Transverse colon (tissue), 3 donors: ENCODE data around the gene TMEM187.

Experiments used
- EP300 ChIP-seq: sonication (generic); formaldehyde crosslinking; IDR thresholded peaks from one replicate; pipeline ENCODE4 v1.6.1; 2017; ENCODE audit warnings: antibody characterized with exemption, low read depth
- POLR2A ChIP-seq: fragments of 450-650 bp; IDR thresholded peaks from one replicate; pipeline ENCODE4 v1.6.1; 2016; ENCODE audit warnings: antibody characterized with exemption, mild to moderate bottlenecking, moderate library complexity
- TF ChIP-seq, protein P1 (sequence below), 5 experiments: fragments of 200-600 bp in 3 of 5; fragments of 450-650 bp in 2 of 5; sonication (generic) in 3 of 5; IDR thresholded peaks; 1 replicate in 2 of 5; 2 replicates in 3 of 5; pipeline ENCODE4 v1.5.1; 2016 to 2017; ENCODE audit warnings: antibody characterized with exemption in 5 of 5, inconsistent platforms in 3 of 5, mild to moderate bottlenecking in 2 of 5, moderate library complexity in 1 of 5

DNA sequence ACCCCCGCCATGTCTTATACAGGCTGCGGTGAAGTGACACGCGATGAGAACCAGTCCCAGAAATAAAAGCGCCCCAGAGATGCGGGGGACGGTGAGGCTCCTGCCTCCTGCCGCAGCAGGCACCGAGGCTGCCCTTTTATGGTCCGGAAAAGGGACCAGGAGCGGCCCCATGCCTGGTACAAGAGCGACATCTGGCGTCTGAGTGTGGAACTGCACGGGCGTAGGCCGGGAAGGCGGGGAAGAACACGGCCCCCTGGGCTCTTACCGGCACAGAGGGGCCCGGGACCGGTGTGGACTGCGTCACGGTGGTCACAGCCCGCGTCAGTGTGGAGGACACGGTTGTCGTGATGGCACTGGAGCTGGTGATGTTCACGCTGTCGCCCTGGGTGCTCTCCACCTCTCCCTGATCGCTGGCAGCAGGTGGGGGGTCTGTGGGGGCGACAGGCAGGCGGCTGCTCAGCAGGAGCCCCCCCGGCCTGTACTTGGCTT lies 19.2 kb upstream of the TMEM187 start:
- no peak for TF ChIP-seq POLR2A
- TF ChIP-seq, protein P1, sequence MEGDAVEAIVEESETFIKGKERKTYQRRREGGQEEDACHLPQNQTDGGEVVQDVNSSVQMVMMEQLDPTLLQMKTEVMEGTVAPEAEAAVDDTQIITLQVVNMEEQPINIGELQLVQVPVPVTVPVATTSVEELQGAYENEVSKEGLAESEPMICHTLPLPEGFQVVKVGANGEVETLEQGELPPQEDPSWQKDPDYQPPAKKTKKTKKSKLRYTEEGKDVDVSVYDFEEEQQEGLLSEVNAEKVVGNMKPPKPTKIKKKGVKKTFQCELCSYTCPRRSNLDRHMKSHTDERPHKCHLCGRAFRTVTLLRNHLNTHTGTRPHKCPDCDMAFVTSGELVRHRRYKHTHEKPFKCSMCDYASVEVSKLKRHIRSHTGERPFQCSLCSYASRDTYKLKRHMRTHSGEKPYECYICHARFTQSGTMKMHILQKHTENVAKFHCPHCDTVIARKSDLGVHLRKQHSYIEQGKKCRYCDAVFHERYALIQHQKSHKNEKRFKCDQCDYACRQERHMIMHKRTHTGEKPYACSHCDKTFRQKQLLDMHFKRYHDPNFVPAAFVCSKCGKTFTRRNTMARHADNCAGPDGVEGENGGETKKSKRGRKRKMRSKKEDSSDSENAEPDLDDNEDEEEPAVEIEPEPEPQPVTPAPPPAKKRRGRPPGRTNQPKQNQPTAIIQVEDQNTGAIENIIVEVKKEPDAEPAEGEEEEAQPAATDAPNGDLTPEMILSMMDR (IDR thresholded peaks at IDR 0.05): peak; percentile 89 to 100 (median 94)
- no peak for TF ChIP-seq EP300
